CD4-positive, alpha-beta T cell treated with Interleukin-17A for 1 hour (primary cell): ENCODE results near the gene LRWD1.
"Not testable (repeated sequence)": the region's sequence is repeated elsewhere in the genome, so short reads cannot be mapped to it uniquely, and the experiment has no call there.

ENCODE experiments used
- DNase-seq: peaks from one replicate; pipeline ENCODE4 v3.0.0-alpha.2; 2020

LRWD1 gene

GRCh38 chr7:102444961-102445673 is 19.7 kb upstream of the LRWD1 start:
- no peak for DNase-seq

GRCh38 chr7:102445674-102446071 is 19.1 kb upstream of the LRWD1 start:
- DNase-seq = no peak

GRCh38 chr7:102446387-102447156 is 18.2 kb upstream of the LRWD1 start:
- DNase-seq = no peak

- DNase-seq = no peak
Measured at GRCh38 chr7:102447311-102447710, 17.5 kb upstream of the LRWD1 start.

GRCh38 chr7:102449136-102449535 is 15.6 kb upstream of the LRWD1 start:
- DNase-seq = no peak

GRCh38 chr7:102450242-102450641 is 14.5 kb upstream of the LRWD1 start:
- peak; percentile 63 for DNase-seq

GRCh38 chr7:102451371-102452054 is 13.3 kb upstream of the LRWD1 start:
- no peak for DNase-seq

- no peak for DNase-seq
Measured at GRCh38 chr7:102452451-102452850, 12.3 kb upstream of the LRWD1 start.

GRCh38 chr7:102453319-102453718 is 11.5 kb upstream of the LRWD1 start:
- no peak for DNase-seq

GRCh38 chr7:102454468-102454867 is 10.3 kb upstream of the LRWD1 start:
- no peak for DNase-seq

- DNase-seq = not testable (repeated sequence)
Measured at GRCh38 chr7:102454932-102455331, 9.9 kb upstream of the LRWD1 start.

GRCh38 chr7:102455596-102455995 is 9.2 kb upstream of the LRWD1 start:
- no peak for DNase-seq

GRCh38 chr7:102456327-102456726 is 8.5 kb upstream of the LRWD1 start:
- no peak for DNase-seq

- no peak for DNase-seq
Measured at GRCh38 chr7:102457352-102457924, 7.3 kb upstream of the LRWD1 start.

GRCh38 chr7:102459221-102459844 is 5.5 kb upstream of the LRWD1 start:
- no peak for DNase-seq

GRCh38 chr7:102460467-102460866 is 4.3 kb upstream of the LRWD1 start:
- no peak for DNase-seq

GRCh38 chr7:102463841-102464576 is 775 bp upstream of the LRWD1 start:
- no peak for DNase-seq

GRCh38 chr7:102466097-102466496 is 1.3 kb downstream of the LRWD1 start:
- DNase-seq = no peak

GRCh38 chr7:102467581-102468477 is 3.0 kb downstream of the LRWD1 start:
- no peak for DNase-seq

- DNase-seq = no peak
Measured at GRCh38 chr7:102468478-102469350, 3.9 kb downstream of the LRWD1 start.
